AG09309 (cell line): Measurements from ENCODE around the gene NLRC5.

Experiments
- DNase-seq: peaks from one replicate; pipeline ENCODE4 v3.0.0-alpha.2; 2010; ENCODE audit warnings: low read depth
- H3K4me3 ChIP-seq: 2 replicates; pipeline ENCODE4 v1.5.1; 2011; ENCODE audit warnings: mild to moderate bottlenecking, low read depth, low read length, moderate library complexity; ENCODE audit not compliant: control insufficient read depth
- CTCF ChIP-seq: IDR thresholded peaks from 2 replicates; pipeline ENCODE4 v1.5.1; 2011; ENCODE audit warnings: mild to moderate bottlenecking, low read depth, low read length, inconsistent platforms; ENCODE audit not compliant: insufficient read depth, control insufficient read depth; ENCODE audit errors: missing control alignments

The NLRC5 gene

DNA sequence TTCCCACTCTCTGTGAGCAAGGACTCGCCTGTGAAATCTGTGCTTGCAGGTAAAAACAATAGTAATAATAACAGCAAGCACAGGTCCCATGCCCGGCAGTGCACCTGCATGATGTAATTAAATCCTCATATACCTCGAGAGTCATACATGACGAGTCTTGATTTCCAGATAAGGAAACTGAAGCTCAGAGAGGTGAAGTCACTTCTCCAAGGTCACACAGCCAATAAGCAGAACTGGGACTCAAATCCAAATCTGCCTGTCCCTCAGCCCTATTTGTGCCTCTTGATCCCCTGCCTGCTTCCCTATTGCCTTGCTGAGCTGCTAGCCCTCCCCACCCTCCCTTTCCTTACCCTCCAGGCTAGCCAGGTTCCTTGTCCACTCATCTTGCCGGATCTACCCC, 65.0 kb downstream of the NLRC5 start:
- DNase-seq: no peak
- H3K4me3 ChIP-seq: no peak overlapping the region
- TF ChIP-seq CTCF: no peak

DNA sequence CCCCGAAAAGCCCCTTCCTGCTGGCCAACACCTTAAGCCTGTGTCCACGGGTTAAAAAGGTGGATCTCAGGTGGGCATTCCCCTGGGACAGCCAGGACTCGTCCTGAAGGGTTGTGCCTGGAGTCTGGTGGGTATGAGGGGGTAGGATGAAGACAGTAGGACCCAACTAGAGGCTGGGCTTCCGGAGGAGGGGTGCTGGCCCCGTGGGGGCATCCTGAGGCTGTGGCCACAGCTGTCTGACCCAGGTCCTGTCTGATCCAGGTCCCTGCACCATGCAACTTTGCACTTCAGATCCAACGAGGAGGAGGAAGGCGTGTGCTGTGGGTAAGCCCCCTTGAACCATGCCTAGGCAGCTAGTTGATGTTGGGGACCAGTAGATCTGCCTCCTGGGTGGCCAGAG, 65.4 kb downstream of the NLRC5 start:
- TF ChIP-seq CTCF: no peak
- H3K4me3 ChIP-seq: no peak overlapping the region
- no peak for DNase-seq

- no peak for TF ChIP-seq CTCF
- no peak for DNase-seq
- no peak overlapping the region for H3K4me3 ChIP-seq
These were observed 66.3 kb downstream of the NLRC5 start for GRCh38 chr16:57055671-57056070.

DNA sequence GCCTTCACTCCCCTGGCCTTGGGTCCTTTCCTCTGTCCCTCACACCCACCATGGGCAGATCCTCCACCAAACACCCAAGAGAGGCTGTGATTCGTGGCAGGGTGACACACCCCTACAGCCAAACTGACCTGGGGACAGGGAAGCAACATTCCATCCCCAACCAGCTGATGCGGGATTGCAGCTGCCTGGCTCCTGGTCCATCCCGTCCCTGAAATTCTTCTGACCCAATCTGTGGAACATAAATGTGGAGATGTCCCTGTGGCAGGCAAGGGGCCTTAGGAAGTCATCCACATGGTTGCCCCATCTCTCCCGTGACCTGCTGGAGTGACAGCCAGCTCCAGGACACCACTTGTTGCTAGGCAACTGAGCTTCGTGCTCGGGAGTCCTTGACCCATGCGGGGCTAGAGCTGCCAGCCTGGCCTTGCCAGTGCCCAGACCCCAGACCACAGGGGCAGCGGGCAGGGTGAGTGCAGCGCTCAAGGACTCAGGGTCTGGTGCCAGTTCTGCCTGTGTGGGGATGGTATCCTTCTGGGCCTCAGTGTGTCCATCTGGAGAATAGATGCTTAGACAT, 69.0 kb downstream of the NLRC5 start:
- DNase-seq: no peak
- H3K4me3 ChIP-seq: no peak overlapping the region
- no peak for TF ChIP-seq CTCF

- no peak for TF ChIP-seq CTCF
- DNase-seq: no peak
- no peak overlapping the region for H3K4me3 ChIP-seq
These were observed 71.1 kb downstream of the NLRC5 start for GRCh38 chr16:57060323-57061083.

- no peak for TF ChIP-seq CTCF
- H3K4me3 ChIP-seq: no peak overlapping the region
- DNase-seq: no peak
These were observed 71.9 kb downstream of the NLRC5 start for GRCh38 chr16:57061084-57061905.
